GM23248 (cell line): ENCODE measurements around the gene SRC.

Experiments
- EZH2 ChIP-seq: fragments of 200-600 bp; sonication (generic); IDR thresholded peaks from 2 replicates; pipeline ENCODE4 v1.6.1; 2018; ENCODE audit warnings: antibody characterized with exemption, mild to moderate bottlenecking; ENCODE audit not compliant: insufficient read depth, poor library complexity, severe bottlenecking
- EZH2phosphoT487 ChIP-seq: fragments of 200-600 bp; sonication (generic); IDR thresholded peaks from 2 replicates; pipeline ENCODE4 v1.6.1; 2018; ENCODE audit warnings: antibody characterized with exemption, moderate library complexity, mild to moderate bottlenecking, low read depth; ENCODE audit not compliant: insufficient read depth

DNA sequence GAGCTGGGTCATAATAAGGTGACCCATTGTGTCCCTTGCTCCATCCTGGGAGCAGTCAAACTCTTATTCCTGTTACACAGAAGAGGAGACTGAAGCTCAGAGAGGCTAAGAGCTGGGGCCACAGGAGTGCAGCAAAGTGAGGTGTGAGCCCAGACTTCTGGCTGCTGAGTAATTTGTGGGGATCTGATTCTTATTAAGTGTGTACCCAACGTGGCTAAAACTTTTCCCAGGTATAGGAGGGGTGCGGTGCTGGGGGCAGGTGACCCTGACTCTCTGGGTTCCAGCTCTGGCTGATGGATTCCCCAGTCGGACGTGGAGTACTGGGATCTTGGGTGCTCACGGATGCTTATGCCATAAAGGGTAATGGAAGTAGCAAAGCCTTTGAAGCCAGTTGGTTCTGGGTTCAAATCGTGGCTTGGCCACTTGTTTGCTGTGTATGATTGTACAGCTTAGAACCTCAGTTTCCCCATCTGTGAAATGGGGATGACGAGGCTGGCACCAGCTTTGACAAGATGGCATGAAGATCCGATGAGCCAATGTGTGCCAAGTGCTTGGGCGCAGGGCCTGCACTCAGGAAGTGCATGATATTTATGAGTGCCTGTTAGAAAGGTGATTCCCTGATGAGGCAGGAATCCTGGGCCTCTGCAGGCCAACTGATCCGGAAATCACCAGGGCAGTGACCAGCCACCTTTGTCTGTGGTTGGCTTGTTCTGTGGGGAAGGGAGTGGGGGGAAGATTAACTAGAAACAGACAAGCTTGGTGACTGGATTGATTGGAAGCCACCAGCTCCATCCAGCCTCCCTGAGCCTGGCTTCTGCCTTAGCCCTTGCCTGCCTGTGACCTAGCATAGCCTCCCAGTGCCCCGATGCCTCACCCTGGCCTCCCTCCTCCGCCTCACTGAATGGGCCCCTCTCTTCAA lies 6.0 kb downstream of the SRC start:
- TF ChIP-seq EZH2 (no peak), EZH2phosphoT487 (no peak)
